Heart left ventricle (tissue), 13 donors: ENCODE data around the gene SNAPIN.

Experiments used
- POLR2A ChIP-seq, 2 donors: fragments of 450-650 bp; IDR thresholded peaks; one replicate each; pipeline ENCODE4 v1.6.1; 2017; ENCODE audit warnings: antibody characterized with exemption in 2 of 2, mild to moderate bottlenecking in 2 of 2, moderate library complexity in 2 of 2
- TF ChIP-seq, protein P1 (sequence below), 12 donors: fragments of 200-600 bp; sonication (generic) in 4 of 12; IDR thresholded peaks; one replicate each; pipeline versions ENCODE4 v1.5.0 to v1.8.0; 2018 to 2022; ENCODE audit warnings: antibody characterized with exemption in 12 of 12, mild to moderate bottlenecking in 5 of 12
- donor health status: ischemic (EF 13 %, LVEDD 7.1; RV severe dilation, severe dysfunction).
- donor health status: DM: no; HTN: yes; CAD: no.
- donor health status: DM: no; HTN: no; CAD: no.
- donor health status: ischemic (EF 25% LVEDD 6.9; RV normal size, moderate dysfunction).
- donor health status: ischemic (EF 25% LVEDD 5.7; RV mildly dilated, moderate dysfunction).
- donor health status: ischemic (EF 35%, LVEDD 5.7; RV mildly dilated, moderate dysfunction).
- donor health status: nonischemic (EF 11% LVEDD 7.7; RV severe dilation, severe dysfunction).
- donor health status: DM: yes; HTN: yes; CAD: no.
- donor health status: PGD.
- donor health status: ischemic (EF 29% LVEDD 5.4; RV normal size, mild dysfunction).
- donor health status: nonischemic (EF 23%, LVEDD 6.1; RV moderate dilation, normal function).

DNA sequence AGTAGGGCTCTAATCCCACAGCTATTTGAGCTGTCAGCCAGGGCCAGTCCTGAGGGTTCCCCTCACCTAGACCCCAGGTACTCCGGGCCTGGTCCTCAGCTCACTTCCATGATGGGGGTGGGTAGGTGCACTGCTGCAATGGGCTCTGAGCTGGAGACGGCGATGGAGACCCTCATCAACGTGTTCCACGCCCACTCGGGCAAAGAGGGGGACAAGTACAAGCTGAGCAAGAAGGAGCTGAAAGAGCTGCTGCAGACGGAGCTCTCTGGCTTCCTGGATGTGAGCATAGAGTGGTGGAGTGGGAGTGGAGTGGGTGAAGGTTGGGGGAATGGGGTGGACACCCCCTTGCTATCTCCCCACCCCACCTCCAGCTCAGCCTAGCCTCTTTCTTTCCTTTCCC is 28.1 kb upstream of the SNAPIN start:
- TF ChIP-seq POLR2A (IDR thresholded peaks at IDR 0.05) = no peak
- TF ChIP-seq, protein P1, sequence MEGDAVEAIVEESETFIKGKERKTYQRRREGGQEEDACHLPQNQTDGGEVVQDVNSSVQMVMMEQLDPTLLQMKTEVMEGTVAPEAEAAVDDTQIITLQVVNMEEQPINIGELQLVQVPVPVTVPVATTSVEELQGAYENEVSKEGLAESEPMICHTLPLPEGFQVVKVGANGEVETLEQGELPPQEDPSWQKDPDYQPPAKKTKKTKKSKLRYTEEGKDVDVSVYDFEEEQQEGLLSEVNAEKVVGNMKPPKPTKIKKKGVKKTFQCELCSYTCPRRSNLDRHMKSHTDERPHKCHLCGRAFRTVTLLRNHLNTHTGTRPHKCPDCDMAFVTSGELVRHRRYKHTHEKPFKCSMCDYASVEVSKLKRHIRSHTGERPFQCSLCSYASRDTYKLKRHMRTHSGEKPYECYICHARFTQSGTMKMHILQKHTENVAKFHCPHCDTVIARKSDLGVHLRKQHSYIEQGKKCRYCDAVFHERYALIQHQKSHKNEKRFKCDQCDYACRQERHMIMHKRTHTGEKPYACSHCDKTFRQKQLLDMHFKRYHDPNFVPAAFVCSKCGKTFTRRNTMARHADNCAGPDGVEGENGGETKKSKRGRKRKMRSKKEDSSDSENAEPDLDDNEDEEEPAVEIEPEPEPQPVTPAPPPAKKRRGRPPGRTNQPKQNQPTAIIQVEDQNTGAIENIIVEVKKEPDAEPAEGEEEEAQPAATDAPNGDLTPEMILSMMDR (IDR thresholded peaks at IDR 0.05) = no peak
